A549 (cell line): ENCODE measurements around the gene UTP14C. TPM values are rescaled to one million over a fixed set of nuclear protein-coding genes. Genes with fewer than 3 reads are reported as not detected.

Source experiments
- ATAC-seq, 2 experiments: fragments of 200-7000 bp in 1 of 2; fragments of >200 bp in 1 of 2; cut with Nextera tagmentation in 1 of 2; cut with Tn5 transposase in 1 of 2; 3 replicates each; pipeline versions ENCODE4 v1.8.0 to v1.9.1; 2018 to 2020; ENCODE audit warnings: mild to moderate bottlenecking in 1 of 2, moderate library complexity in 1 of 2
- CTCF ChIA-PET: fragments of 300-600 bp; sonication (Branson Sonifier 250); formaldehyde crosslinking; extraction: SDS; loops from one replicate; lab custom pipeline; 2021; ENCODE audit warnings: antibody characterized with exemption, inconsistent platforms; lab: Yijun Ruan, JAX
- POLR2A ChIA-PET: fragments of 350-600 bp; formaldehyde crosslinking; extraction: SDS; loops from one replicate; lab custom pipeline; 2021; ENCODE audit warnings: antibody characterized with exemption, inconsistent platforms; lab: Yijun Ruan, JAX
- DNase-seq, 2 experiments: peaks; one replicate each; pipeline versions ENCODE4 v3.0.0 to v3.0.0-alpha.2; 2011 to 2016; ENCODE audit warnings: low read depth in 1 of 2, low spot score in 1 of 2
- FAIRE-seq: peaks from 2 replicates; lab custom pipeline; 2011; peaks lifted over from hg19 to GRCh38; lab: Jason Lieb, UNC
- H3K27ac ChIP-seq, 2 experiments: fragments of >200 bp; sonication (Bioruptor Twin); formaldehyde crosslinking; 3 replicates each; pipeline ENCODE4 v1.5.1; 2016 to 2017
- H3K4me1 ChIP-seq: fragments of >200 bp; sonication (Bioruptor Twin); formaldehyde crosslinking; 3 replicates; pipeline ENCODE4 v1.6.1; 2016
- H3K4me2 ChIP-seq: fragments of >200 bp; sonication (Bioruptor Twin); formaldehyde crosslinking; 3 replicates; pipeline ENCODE4 v1.6.1; 2016
- H3K4me3 ChIP-seq: fragments of >200 bp; sonication (Bioruptor Twin); formaldehyde crosslinking; 3 replicates; pipeline ENCODE4 v1.5.1; 2016
- H3K9me3 ChIP-seq: fragments of >200 bp; sonication (Bioruptor Twin); formaldehyde crosslinking; 3 replicates; pipeline ENCODE4 v1.6.1; 2016
- ATOH8 ChIP-seq: fragments of 250-450 bp; sonication (Bioruptor Pico); IDR thresholded peaks from 2 replicates; pipeline ENCODE4 v1.5.0; 2020; ENCODE audit warnings: low read depth, mild to moderate bottlenecking, moderate library complexity
- BHLHE40 ChIP-seq: IDR thresholded peaks from 2 replicates; pipeline ENCODE4 v1.6.1; 2012; ENCODE audit warnings: low read depth, low read length, inconsistent platforms
- EP300 ChIP-seq, 2 experiments: fragments of >200 bp; sonication (Bioruptor Twin); formaldehyde crosslinking; IDR thresholded peaks; 2 replicates in 1 of 2; 3 replicates in 1 of 2; pipeline ENCODE4 v1.6.1; 2016 to 2017
- ESRRA ChIP-seq: fragments of 150-350 bp; IDR thresholded peaks from 2 replicates; pipeline ENCODE4 v1.6.1; 2014; ENCODE audit warnings: mild to moderate bottlenecking, low read length, borderline replicate concordance
- FOXS1 ChIP-seq: fragments of 250-450 bp; sonication (Bioruptor Pico); IDR thresholded peaks from 2 replicates; pipeline ENCODE4 v1.5.0; 2020; ENCODE audit warnings: mild to moderate bottlenecking, moderate library complexity
- HDAC2 ChIP-seq: fragments of 200-600 bp; sonication (generic); IDR thresholded peaks from 2 replicates; pipeline ENCODE4 v1.6.1; 2016
- HES2 ChIP-seq: fragments of >200 bp; sonication (Bioruptor Twin); formaldehyde crosslinking; IDR thresholded peaks from 2 replicates; pipeline ENCODE4 v1.6.1; 2016
- HOXA7 ChIP-seq: fragments of 250-450 bp; sonication (Bioruptor Pico); IDR thresholded peaks from 2 replicates; pipeline ENCODE4 v1.5.0; 2020; ENCODE audit warnings: mild to moderate bottlenecking, moderate library complexity
- HOXB5 ChIP-seq: fragments of 250-450 bp; sonication (Bioruptor Pico); IDR thresholded peaks from 2 replicates; pipeline ENCODE4 v1.5.0; 2020; ENCODE audit warnings: mild to moderate bottlenecking, moderate library complexity
- KDM1A ChIP-seq: fragments of 200-600 bp; sonication (generic); IDR thresholded peaks from 2 replicates; pipeline ENCODE4 v1.6.1; 2016; ENCODE audit warnings: low read depth, mild to moderate bottlenecking
- KDM5A ChIP-seq: fragments of 200-600 bp; sonication (generic); IDR thresholded peaks from 2 replicates; pipeline ENCODE4 v1.6.1; 2016; ENCODE audit warnings: antibody characterized with exemption, mild to moderate bottlenecking
- NR3C1 ChIP-seq: fragments of >200 bp; sonication (Bioruptor Twin); formaldehyde crosslinking; IDR thresholded peaks from 3 replicates; pipeline ENCODE4 v1.6.1; 2017
- PBX3 ChIP-seq: IDR thresholded peaks from 2 replicates; pipeline ENCODE4 v1.6.1; 2012
- PHF8 ChIP-seq: fragments of 200-600 bp; sonication (generic); IDR thresholded peaks from 2 replicates; pipeline ENCODE4 v1.6.1; 2016; ENCODE audit warnings: low read depth, mild to moderate bottlenecking, antibody characterized with exemption, moderate library complexity, borderline replicate concordance
- POLR2A ChIP-seq: IDR thresholded peaks from 2 replicates; pipeline ENCODE4 v1.6.1; 2012; ENCODE audit warnings: mild to moderate bottlenecking, low read length
- REST ChIP-seq: fragments of 200-600 bp; sonication (generic); IDR thresholded peaks from 2 replicates; pipeline ENCODE4 v1.6.1; 2016; ENCODE audit warnings: antibody characterized with exemption, mild to moderate bottlenecking, moderate library complexity
- SREBF2 ChIP-seq: fragments of 450-650 bp; IDR thresholded peaks from 2 replicates; pipeline ENCODE4 v1.6.1; 2014; ENCODE audit warnings: mild to moderate bottlenecking, moderate library complexity
- ZC3H11A ChIP-seq: fragments of 450-650 bp; IDR thresholded peaks from 2 replicates; pipeline ENCODE4 v1.6.1; 2014; ENCODE audit warnings: antibody characterized with exemption, mild to moderate bottlenecking
- ZFP36 ChIP-seq: fragments of 450-650 bp; IDR thresholded peaks from 2 replicates; pipeline ENCODE4 v1.6.1; 2014; ENCODE audit warnings: borderline replicate concordance; ENCODE audit not compliant: partially characterized antibody
- ZNF302 ChIP-seq: fragments of 250-450 bp; sonication (Bioruptor Pico); IDR thresholded peaks from 2 replicates; pipeline ENCODE4 v1.9.0; 2021; ENCODE audit warnings: inconsistent platforms, mild to moderate bottlenecking, moderate library complexity
- WGBS: methylation state at CpG from one replicate; pipeline ENCODE4 v1.1.6; 2017; ENCODE audit errors: missing lambda C conversion rate; 5-methylcytosine and 5-hydroxymethylcytosine counted together
- polyA plus RNA-seq, 4 experiments: library from polyadenylated mRNA; depleted of rRNA in 3 of 4; stranded (reverse); fragments of >200 nt; fragmentation: RNase III in 1 of 4; extraction: RNeasy Plus Mini Kit Qiagen cat#74134 plus additional on column Dnase treatment in 1 of 4; gene quantifications; 2 replicates in 3 of 4; 3 replicates in 1 of 4; pipeline ENCODE4 v1.2.3, GENCODE V29; 2011 to 2017

The UTP14C gene
- polyA plus RNA-seq, 2 of the 4 experiments (the other 2 are of a cell fraction) = 8.6 to 15.1 TPM

- FAIRE-seq (no peak), ATAC-seq (no peak), DNase-seq (no peak)
- ChIA-PET POLR2A (no interaction called here), CTCF (no interaction called here)
- Histone ChIP-seq H3K4me1 (no peaks in the 10 kb centered on the region), H3K4me2 (no peak overlapping the region), H3K4me3 (no peak overlapping the region), H3K9me3 (no peaks in the 10 kb centered on the region), H3K27ac (no peak overlapping the region)
- 92% methylated on average over 2 of the region's 2 CpGs for WGBS
- no peak for TF ChIP-seq POLR2A
- TF ChIP-seq FOXS1 (CRISPR knock-in tag) = no peak
- no peak for TF ChIP-seq HES2
- no peak for TF ChIP-seq REST
- no peak for TF ChIP-seq KDM1A
- no peak for TF ChIP-seq NR3C1
- TF ChIP-seq ZNF302 (CRISPR knock-in tag) = no peak
- no peak for TF ChIP-seq KDM5A
- no peak for TF ChIP-seq ZC3H11A
- TF ChIP-seq PBX3 = no peak
- TF ChIP-seq HOXB5 (CRISPR knock-in tag) = no peak
- TF ChIP-seq PHF8 = no peak
- no peak for TF ChIP-seq ESRRA
- TF ChIP-seq EP300 (IDR thresholded peaks at IDR 0.05) = no peak
- TF ChIP-seq ATOH8 = no peak
- TF ChIP-seq BHLHE40 = no peak
- no peak for TF ChIP-seq ZFP36
- no peak for TF ChIP-seq HDAC2
These were observed 8.5 kb downstream of the UTP14C start for GRCh38 chr13:52033039-52033438.

- CTCF ChIA-PET = interaction anchor here (1.0 kb wide), 1 partner anchor 37 kb away, joined by 3 read pairs; no protein-coding TSS in a partner anchor
These were observed 10.2 kb downstream of the UTP14C start for GRCh38 chr13:52034616-52035226.

GRCh38 chr13:52036037-52036436 is 11.5 kb downstream of the UTP14C start:
- CTCF ChIA-PET = no interaction called here
- TF ChIP-seq EP300 (IDR thresholded peaks at IDR 0.05) = no peak
- no peak for TF ChIP-seq SREBF2
- WGBS = 83% methylated on average over 1 of the region's 1 CpG
- H3K4me2 ChIP-seq = no peak overlapping the region
- DNase-seq (no peak), ATAC-seq (no peak), FAIRE-seq (no peak)
- no peaks in the 10 kb centered on the region for H3K9me3 ChIP-seq
- no peak overlapping the region for H3K4me3 ChIP-seq
- no peak overlapping the region for H3K27ac ChIP-seq
- no peaks in the 10 kb centered on the region for H3K4me1 ChIP-seq
- POLR2A ChIA-PET = no interaction called here

More at GRCh38 chr13:52034616-52035226, 10.2 kb downstream of the UTP14C start:
- ATAC-seq (no peak), DNase-seq (no peak), FAIRE-seq (no peak)
- Histone ChIP-seq H3K4me3 (no peak overlapping the region), H3K4me1 (no peaks in the 10 kb centered on the region), H3K4me2 (no peak overlapping the region), H3K9me3 (no peaks in the 10 kb centered on the region), H3K27ac (no peak overlapping the region)
- WGBS = 72% methylated on average over 5 of the region's 5 CpGs
- POLR2A ChIA-PET = no interaction called here
- TF ChIP-seq HOXA7 (CRISPR knock-in tag) = no peak
